ENCODE measurements around the gene ZNF462.

ZNF462 gene

GRCh38 chr9:106930477-106930876, 67.5 kb downstream of the ZNF462 start:
- no peak for DNase-seq

DNA sequence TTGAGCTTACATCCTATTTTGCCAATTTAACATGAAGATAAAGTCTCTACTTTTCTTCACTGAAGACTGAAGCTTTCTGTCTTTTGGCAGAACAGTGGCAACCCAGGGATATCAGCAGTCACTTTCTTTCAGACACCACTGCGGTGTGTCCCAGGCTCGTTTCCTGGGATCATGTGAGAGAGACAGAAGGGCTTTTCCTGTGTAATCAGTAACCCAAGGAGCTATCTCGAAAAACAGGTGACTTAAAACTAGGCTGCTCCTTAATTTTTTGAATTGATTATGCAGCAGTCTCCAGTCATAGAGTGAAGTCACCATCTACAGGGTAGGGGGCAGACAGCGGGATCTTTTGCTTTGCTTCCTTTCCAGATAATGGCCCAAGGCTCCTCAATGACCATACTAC, 68.5 kb downstream of the ZNF462 start:
- no peak for DNase-seq

GRCh38 chr9:106932178-106932577, 69.2 kb downstream of the ZNF462 start:
- DNase-seq, result no peak

DNA sequence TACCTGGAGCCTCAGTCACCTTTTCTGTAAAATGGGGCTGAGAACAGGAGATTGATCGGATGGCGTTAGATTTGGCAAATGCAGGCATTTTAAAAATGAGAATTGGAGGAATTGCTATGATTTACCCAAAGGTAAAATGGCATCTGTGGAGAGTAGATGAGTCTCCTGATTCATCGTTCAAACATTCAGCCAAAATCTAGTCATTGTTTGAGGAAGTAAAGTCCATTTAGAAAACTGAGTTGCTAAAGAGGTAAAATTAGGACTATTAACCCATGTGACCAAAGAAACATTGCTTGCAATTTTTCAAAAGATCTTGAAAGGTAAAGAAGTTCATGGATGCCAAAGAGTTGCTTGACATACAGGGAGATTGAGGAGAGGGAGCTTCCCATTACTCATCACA, 69.7 kb downstream of the ZNF462 start:
- DNase-seq, result no peak

- no peak for DNase-seq
Observed at GRCh38 chr9:106933470-106933869, 70.5 kb downstream of the ZNF462 start.

DNA sequence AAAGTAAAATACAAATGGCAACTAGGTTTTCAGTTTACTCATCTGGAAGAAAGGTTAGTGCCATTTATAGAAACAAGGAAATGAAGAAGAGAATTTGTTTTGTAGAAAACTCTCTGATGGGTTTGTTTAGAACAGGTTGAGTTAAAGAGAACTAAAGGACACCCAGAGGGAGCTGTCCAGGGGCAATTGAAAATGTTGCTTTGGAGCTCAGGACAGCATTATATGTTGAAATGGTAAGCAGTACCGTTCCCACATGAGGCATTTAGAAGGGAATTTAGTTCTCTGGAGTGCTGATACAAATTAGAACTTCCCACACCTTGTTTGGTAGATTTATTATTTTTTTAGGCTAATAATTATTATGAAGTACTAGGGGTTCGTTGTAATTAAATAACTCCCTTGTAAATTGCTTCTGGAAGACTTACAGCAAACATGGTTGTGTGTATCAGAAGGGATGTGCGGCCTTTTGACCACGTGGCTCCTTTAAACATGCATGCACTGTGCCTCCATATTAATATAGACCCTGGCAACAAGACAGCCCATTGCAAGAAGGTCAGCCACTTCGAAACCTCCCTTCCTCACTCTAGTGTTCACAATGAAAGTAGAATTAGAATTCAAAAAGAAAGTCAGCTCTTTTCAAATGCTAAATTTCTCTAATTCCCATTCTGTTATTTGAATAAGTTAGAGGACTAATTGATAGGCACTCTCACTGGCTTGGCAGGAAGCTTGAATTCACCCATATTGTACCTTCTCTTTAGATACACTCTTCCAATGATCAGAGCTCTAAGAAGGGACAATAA, 71.7 kb downstream of the ZNF462 start:
- no peak for DNase-seq

DNA sequence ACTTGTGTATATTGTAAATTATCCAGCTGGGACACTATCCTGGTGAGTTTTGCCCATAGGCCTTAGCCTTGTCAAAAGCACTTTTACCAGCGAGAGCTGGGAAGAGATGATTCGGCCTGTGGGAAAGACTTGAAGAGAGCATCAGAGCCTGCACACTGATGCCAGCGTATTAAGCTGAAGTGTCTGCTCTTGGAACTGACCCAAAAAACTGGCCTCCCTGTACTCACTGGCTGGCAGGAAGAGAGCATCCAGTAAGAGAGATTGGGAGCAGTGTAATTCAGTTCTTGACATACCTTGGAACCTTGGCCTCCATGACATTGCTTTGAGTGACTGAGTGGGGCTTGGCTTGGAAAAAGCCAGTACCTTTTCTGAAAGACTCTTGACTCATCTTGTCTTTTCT, 73.7 kb downstream of the ZNF462 start:
- peak; percentile 39 for DNase-seq

GRCh38 chr9:106941916-106942315, 79.0 kb downstream of the ZNF462 start:
- DNase-seq, result no peak

DNA sequence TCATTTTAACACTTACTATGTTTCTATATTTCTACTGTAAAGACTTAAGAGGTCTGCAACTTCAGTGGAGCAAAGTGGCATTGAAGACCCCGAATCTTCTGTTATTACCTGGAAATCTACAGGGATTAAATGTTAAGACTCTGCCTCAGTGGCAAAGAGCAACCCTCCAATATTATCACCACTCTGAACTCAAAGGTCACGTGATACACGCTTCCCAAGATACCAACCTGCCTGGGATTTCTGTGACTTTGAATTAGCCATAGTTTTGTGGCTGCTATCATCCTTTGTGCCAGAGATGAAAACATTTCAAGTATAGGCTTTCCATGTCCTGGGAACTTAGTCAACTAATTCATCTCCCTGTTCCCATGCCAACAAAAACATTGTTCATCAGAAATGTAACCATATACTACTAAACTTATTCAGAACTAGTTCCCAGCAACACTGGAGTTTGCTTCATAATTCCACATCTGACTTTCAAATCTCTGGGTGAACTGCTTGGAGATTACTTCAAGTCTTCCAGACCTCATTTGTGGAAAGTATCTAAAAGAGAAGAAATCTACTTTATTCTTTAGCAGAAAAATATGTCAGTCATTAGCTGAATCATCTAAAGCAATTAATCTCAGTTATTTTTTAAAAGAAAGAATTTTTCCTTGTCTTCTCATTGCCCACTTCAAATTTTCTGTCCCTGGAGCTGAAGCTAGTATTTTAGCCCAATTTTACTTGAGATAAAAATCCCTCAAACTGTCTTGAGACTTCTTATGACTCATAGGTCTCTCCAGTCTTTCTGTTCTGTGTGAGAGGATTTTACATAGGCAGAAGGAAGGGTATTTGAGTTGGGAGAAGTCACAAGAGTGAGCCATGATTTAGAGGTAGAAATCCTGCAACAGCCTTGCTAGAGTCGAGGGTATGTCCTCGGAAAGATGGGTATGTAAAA, 83.0 kb downstream of the ZNF462 start:
- DNase-seq, result no peak

DNA sequence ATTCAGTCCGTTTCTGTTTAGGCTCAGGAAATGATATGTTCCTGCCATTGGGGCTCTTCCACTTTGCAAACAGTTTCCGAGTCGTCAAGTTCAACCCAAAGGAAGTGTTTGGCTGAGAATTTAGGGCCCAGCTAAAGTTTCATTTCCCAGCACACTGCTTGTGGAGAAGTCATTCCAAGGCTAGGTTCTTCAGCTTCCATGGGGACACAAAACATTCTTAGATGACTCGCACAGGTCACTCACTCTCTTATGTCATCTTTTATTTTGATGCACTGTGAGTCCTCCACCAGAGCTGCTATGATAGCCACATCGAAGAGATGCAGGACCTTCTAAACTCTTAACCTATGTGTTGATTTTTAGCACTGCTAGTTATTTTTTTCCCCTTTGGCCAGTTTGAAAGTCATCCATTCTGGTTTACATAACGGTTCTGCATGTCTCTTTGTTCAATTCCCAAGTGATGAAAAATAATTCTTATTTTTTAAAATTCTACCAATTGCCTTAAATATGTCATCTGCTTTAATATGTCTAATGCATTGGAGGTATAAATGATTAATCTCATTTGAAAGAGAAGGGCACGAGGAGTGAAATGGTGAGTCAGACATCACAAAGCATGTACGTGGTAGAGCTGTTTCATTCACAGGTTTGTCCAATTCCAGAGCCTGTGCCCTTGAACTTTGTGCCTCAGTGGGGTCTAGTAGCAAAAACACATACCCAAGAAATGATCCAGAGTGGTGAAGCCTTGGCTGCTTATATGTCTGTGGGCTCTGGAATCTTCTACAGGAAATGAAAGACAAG, 84.3 kb downstream of the ZNF462 start:
- no peak for DNase-seq

DNA sequence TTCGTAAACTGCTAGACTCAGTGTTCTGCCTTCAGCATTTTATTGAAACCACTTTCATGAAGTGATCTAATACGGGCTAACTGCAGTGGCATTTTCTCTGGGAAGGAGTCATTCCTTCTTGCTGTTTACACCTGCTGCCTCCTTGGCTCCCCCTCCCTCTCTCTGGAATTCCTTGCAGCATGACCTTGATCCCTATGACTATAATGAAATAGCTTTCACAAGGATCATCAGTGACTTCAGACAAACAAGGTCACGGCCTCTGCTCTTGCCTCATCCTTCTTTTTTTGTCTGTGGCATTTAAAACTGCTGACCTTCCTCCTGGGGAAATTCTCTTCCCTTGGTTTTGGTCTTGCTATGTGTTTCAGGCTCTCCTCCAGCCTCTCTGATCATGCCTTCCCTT, 90.2 kb downstream of the ZNF462 start:
- DNase-seq, result no peak

- no peak for DNase-seq
Observed at GRCh38 chr9:106954558-106954957, 91.6 kb downstream of the ZNF462 start.

- DNase-seq, result no peak
Observed at GRCh38 chr9:106954974-106955850, 92.2 kb downstream of the ZNF462 start.

GRCh38 chr9:106956971-106957370, 94.0 kb downstream of the ZNF462 start:
- DNase-seq, result no peak

- DNase-seq, result no peak
Observed at GRCh38 chr9:106958955-106959657, 96.1 kb downstream of the ZNF462 start.

DNA sequence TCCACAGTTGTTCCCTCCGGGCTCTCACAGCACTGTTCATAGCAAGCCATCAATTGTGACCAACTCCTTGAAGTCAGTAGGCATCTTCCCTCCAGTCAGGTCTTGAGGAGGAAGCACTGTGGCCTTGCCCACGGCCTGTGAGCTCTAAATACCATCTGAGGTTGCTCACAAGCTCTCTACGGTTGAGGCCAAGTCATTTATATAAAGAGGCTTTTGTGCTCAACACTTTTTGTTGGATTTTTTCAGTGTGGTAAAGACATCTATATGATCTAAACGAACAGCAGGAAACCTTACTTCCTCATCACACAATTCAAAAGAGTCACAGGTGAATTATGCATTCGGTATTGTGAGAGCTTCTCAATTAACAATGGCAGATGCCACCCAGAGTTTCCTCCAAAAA, 97.3 kb downstream of the ZNF462 start:
- no peak for DNase-seq

GRCh38 chr9:106961623-106962022, 98.7 kb downstream of the ZNF462 start:
- no peak for DNase-seq

DNA sequence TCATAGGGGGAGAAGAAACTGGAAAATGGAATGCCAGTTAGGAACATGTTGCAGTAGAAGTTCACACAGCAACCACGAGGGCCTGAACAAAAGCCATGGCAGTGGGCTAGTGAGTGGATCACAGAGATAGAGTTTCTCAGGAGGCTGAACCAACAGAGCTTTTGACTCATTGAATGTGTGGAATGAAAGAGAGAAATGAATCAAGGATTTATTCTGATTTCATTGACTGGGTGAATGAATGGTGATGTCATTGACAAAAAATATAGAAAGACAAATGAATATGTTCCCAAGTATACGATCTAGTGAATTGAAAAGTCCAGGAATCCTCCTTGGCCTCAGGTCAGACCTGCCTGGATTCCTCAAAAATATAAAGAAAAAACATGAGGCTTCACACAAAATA, 99.2 kb downstream of the ZNF462 start:
- DNase-seq, result no peak

DNA sequence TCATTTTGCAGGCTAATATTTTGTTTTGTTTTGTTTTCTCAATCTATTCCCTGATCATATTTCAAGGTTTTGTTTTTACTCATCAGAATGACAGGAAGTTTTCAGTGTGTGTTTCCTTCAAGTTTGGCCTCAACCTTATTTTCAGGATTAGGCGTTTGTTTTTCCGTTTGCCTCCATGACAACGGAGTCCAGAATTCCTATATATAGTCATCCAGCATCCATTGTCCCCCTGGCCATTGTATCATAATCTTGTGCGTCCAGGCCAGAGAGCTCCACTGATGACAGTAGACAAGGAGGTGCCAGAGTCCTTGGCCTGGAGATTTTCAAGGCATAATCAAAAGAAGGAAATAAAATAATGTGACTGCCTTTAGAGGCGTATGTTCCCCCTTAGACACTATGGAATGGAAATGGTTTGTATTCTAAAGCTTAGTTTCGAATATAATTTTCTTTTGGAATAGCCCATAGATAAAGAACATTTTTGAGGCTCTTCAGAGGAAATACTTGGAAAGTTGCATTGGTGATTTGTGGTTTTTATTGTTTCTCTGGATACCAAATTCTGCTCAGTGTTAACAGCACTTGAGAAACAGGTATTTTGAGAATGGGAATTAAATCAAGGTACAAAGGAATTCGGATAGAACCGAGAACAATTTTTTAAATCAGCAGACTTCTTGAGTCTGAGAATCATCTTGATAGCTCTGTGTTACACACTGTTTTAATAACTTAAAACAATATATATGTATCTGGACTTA, 99.8 kb downstream of the ZNF462 start:
- DNase-seq, result no peak

- DNase-seq, result no peak
Observed at GRCh38 chr9:106963684-106964083, 100.7 kb downstream of the ZNF462 start.

- DNase-seq, result no peak
Observed at GRCh38 chr9:106964329-106964728, 101.4 kb downstream of the ZNF462 start.

All from NCI-H1105 treated with DMSO at 0.1 percent for 48 hours (cell line).